Measurements from ENCODE around the gene PHAF1.

GRCh38 chr16:67174706-67175231 is 65.0 kb downstream of the PHAF1 start:
- TF ChIP-seq CTCF (IDR thresholded peaks at IDR 0.05) (no peak), EZH2 (IDR thresholded peaks at IDR 0.05) (no peak), EZH2phosphoT487 (IDR thresholded peaks at IDR 0.05) (no peak)
